ENCODE results near the gene KIRREL3.

Gene KIRREL3

DNA sequence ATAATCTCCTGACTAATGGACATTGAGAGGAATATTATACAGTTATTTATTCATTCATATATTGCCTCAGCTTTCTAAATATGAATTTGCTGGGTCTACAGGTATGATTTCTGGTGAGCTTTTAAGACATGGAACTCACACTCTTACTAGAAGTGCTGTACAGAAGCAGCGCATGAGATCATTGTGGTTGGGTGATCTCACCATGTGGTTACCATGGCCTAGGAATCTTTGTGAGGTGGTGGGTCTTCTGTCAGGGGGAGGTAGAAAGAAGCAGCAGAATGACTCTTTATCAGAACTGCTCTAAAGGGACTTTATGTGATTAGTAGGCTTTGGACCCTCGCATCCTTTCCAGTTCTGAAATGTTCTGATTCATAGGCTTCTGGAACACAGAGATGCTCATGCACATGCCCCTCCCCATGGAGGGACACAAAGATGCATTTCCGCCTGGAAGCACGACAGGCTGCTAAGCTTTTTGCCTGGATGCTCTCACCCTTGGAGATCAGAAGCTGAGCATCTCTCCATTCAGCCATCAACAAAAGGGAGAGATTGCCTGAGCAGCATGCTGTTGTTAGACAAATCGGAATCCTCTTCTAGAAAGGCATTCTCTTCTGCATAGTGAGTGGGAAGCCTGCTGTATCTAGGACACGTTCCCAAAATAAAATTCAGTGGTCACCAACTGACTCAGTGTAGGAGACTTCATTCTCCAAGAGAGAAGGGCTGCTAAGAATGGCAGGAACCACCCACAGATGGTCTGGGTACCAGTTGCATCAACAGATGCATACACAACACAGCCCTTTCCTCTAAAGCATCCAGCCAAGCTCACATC is 51.3 kb downstream of the KIRREL3 start:
- no peak for DNase-seq

GRCh38 chr11:126948563-126948962 is 52.0 kb downstream of the KIRREL3 start:
- no peak for DNase-seq

GRCh38 chr11:126945319-126945718 is 55.3 kb downstream of the KIRREL3 start:
- no peak for DNase-seq

DNA sequence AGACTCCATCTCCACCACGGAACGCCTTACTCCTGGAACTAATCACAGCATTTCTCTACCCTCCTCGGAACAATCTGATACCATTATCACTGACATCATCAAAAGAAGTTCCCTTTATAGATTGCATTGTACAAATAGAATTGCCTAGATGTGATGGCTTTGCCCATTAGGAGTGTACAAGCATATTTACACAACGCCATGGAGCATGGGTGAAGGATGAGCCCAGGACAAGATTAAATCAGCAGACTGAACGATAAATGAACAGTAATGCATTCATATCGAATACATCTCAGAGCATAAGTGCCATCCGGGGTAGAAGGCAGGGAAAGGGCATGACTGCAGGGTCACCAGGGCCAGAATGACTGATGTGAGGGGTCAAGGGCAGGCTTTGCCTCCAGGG is 57.3 kb downstream of the KIRREL3 start:
- DNase-seq, result no peak

- no peak for DNase-seq
Observed at GRCh38 chr11:126942146-126942545, 58.4 kb downstream of the KIRREL3 start.

DNA sequence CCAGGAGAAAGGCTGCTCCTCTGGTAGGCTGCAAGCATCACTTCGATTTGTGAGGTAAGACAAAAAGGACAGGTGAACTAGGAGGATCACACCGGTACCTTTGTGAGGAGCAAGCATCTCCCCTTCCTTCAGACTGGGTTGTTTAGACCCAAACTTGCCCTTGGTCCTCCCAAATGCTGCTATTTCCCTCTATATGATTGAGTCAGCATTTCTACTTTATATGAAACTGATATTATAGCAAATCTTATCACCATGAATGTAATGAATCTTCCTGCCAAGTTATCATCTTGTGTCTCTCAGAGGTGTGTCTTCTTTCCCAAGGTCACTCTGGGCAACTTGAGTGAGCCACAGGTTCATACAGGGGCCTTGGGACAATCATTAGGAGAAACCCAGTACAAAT is 61.0 kb downstream of the KIRREL3 start:
- DNase-seq, result no peak

DNA sequence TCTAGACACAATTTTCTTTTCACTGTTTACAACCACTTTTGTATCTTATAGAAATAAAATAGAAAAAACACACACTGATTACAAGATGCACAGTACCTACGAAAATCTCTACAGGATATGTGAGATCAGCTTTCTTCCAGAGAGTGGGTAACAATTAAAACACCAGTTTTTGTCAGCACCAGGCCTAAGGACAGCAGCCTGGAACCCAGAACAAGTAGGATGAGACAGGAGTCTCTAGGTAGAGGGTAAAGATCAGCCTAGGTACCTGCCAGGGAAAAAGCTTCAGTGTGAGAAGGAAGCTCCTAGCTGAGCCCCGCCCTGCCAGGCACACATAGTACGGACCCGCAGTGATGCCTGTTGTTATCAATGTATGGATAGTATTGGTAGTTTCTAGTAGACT is 61.9 kb downstream of the KIRREL3 start:
- DNase-seq, result no peak

DNA sequence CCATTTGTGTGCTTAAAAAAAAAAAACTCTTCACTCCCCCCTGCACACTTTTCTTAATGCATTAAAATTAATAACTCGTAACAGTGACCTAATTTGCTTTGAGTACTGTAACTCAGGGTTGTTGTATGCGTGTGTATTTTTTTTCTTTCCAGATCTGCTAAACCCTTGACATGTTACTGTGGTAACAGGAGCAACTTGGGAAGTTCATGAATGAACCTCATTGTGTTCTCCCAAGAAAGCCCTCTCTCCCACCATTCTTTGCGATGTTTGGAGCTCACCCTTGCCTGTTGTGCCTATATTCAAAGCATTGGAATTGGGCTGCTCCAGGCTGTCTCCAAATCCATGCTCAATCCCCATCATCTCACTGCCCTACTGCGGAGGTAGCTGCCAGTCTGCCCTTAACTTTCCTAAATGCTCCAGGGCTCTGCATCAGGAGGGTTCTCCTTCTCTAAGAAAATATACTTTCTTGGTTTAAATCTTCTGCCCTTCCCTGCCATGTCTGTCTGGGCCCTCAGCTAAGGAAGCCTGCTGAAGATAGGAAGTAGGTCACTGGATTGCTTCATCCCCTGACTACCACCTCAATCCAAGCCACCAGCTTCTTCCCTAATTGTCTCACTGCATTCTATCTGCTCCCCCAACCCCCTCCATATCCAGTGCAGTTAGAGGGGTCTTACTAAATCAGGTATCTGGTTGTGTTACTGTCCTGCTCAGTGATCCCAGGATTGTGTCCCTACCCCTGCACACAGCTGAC is 70.3 kb downstream of the KIRREL3 start:
- DNase-seq, result no peak

DNA sequence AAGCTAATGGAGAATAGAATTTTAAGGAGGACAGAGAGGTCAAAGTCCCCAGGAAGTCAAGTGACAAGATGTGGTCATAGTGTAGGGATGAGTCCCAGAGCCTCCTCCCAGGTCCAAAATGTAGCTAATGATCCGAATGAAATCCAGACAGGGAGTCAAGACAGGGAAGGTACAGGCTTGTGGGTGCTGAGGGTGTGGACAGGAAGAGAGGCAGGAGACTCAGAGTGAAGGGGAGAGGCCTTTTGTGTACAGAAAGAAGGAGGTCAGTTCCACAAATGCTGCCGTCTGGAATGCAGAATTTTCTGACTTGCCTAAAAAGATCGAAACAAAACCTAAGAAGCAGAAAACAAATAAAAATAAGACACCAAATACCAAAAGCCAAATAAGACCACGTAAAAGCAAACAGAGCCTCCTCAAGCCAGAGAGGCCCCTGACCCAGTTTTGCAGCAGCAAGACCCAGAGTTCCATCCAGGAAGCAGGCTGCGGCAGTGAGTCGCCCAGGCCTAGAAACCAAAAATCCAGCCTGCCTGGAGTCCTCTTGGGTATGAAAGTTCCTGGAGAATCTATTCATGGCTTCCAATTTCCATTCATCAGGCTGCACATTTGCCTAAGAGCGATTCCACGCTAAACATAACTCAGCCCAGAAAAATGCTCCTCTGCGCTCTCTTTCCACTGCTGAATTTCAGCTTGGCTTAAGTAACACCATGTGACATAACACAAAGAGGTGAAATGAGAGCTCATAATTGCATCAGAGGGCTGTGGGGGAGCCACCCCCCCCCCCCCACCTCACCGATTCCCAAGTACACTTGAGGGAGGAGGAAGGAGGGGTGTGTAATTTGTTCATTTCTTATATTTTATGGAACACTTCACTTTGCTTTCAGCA is 71.2 kb downstream of the KIRREL3 start:
- no peak for DNase-seq

GRCh38 chr11:126927623-126928022 is 72.9 kb downstream of the KIRREL3 start:
- DNase-seq, result no peak

DNA sequence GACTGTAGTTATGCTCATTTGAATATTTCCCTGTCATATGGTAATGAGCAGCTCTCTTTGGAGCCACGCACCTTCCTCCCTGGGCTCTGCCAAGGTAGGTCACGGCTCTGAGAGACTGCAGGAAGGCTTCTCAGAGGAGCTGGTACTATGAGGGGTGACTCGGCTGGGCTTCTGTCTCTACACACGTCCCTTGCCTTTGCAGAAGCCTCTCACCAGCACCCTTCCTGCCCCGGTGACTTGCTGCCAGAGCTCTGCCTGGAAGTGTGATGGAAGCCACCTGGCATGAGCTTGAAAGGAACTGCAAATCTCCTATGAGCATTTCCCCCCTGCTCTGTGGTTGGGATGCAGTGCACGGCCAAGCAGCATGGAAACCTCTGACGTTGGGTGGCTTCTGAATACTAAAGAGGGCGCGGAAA is 74.2 kb downstream of the KIRREL3 start:
- DNase-seq, result no peak

DNA sequence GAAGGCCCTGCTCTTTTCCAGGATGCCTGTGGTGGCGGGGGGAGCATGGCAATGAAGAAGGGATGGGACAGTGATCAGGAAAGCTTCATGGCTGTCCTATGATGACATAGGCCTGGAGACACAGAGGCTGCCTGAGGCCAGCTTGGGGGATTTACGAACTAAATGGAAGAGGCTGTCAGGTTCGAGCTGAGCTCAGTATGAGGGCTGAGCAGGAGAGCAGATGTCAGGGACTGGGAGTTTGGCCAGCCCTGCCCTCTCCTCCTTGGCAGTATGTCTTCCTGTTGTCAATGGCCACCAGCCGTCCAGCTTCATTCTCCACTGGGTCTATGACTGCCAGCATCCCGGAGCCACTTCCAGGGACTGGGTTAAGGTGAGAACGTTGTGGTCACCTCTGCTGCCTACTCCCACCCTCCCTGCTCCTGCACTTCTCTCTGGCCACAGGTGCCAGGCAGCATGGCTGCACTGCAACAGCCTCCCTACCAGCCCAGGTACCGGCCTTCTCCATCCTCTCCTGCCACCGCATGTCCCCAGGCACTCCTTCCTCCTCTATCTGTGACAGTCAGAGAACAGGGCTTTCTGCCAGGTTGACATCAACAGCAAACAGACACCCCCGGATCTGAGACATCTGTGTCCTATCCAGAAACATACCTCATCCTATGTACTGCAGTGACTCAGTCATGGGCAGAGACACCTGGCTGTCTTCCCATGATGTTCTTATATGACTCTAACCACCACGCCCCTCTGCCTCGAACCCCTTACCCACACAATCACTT is 75.1 kb downstream of the KIRREL3 start:
- no peak for DNase-seq

DNA sequence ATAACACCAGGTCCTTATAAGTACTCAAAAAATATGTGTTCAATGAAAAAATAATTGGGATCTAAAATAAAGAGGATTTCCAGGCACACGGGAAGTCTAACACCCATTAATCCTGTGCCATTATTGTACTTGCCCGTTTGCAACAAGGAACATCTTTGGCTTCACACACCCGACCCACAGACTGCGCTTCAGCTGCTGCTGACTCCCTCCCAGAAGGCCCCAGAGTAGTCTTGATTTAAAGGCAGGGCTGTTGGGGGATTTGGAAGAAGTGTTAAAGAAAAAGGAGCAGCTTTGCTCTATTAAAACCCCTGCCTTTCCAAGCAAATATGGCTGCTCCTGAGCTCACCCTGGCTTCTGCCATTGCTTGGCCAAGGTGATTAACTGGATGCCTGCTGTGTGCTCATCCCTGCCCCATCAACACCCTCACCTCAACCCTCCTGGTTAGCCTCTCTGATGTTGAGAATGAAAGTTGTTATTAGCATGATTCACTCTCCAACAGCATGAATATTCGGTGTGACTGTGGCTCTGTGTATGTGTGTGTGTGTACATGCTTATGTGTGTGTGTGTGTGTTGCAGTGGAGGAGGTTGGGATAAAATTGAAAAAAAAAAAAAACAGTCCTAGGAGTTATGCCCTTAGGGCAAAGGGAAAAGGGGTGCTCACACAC is 76.1 kb downstream of the KIRREL3 start:
- no peak for DNase-seq

DNA sequence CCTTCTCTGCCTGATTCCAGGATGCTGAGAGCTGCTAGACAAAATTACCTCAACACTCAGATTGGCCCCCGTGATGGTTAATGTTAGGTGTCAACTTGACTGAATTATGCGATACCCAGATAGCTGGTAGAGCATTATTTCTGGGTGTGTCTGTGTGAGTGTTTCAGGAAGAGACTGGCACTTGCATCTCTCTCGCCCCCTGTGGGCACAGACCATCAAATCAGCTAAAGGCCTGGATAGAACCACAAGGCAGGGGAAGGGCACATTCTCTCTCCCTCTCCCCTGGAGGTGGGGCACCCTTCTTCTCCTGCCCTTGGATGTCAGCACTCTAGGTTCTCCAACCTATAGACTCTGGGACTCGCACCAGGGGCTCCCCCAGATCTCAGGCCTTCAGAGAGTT is 79.7 kb downstream of the KIRREL3 start:
- DNase-seq, result no peak

DNA sequence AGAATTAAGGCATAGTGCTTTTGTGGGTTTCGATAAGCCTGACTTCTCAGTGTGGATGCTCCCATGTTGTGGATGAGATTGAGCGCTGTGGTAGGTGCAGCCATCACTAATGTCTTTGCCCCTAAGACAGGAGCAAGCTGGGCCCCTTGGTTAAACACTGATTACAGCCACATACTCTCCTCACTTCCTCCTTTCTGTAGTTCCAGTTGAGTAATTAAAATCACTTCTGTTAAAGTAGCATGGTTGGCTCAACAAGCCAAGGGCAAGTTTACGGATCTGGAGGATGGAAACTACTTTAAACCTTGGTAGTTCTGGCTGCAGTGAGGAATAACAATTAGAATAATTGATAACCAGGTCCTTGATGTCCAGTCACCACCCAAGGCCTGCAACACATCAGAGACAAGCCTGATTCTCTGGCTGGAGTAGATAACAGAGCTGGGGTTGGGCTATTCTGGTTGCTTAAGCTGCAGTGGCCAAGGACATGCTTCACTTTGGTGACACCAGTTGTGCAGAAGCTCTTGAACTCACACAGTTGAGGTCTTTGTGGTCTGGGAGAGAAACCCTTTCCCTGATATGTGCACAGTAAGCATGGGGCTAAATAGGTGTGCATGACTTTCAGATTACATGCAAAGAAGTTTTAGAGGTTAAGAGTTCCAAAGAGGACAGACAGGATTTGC is 81.3 kb downstream of the KIRREL3 start:
- no peak for DNase-seq

DNA sequence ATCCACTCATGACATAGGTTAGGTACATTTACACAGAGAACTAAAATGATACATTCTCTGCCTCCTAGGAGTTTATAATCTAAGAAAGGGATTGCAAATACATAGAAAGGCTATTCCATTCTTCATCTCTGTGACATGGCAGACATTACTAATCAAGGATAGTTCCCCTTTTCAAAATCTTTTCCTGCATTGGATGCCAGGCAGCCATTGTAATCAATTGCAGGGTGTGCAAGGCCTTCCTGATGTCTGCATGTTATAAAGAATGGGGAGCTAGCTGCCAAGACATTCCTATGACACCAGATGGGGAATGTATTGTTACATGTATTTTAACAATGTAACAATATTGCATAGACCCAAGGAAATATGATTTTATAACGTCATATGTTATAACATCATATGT is 82.0 kb downstream of the KIRREL3 start:
- DNase-seq, result no peak

DNA sequence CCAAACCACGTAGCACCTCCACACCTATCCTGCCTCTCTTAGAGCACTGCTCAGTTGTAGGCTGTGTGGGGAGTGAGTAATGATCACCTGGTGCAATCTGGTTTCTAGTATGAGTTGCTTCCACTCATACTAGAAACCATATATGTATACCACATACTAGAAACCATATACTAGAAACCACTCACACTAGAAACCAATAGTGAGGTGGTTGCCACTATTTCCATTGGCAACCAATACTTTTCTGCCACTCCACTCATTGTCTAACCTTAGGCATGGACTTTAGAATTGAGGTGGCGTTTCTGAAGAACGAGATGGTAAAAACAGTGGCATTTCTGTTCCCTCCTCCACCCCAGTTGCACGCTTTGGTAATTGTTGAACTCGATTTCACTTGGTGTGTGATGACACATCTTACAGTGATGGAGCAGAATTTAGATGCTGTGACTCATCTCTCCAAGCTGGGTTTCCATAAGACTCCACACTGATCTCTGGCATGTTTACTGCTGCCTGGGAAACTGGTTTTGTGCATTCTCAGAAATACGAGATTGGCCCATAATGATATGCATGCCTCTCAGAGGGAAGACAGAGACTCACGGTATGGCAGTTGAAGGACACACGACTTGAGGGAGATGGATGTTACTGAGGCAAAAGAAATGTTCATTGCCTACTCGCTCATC is 82.9 kb downstream of the KIRREL3 start:
- no peak for DNase-seq

- no peak for DNase-seq
Observed at GRCh38 chr11:126915430-126915829, 85.1 kb downstream of the KIRREL3 start.

- DNase-seq, result no peak
Observed at GRCh38 chr11:126914941-126915340, 85.6 kb downstream of the KIRREL3 start.

- no peak for DNase-seq
Observed at GRCh38 chr11:126914166-126914565, 86.4 kb downstream of the KIRREL3 start.

- no peak for DNase-seq
Observed at GRCh38 chr11:126904520-126904919, 96.0 kb downstream of the KIRREL3 start.
